ENCODE measurements around the gene GALNT17.

The GALNT17 gene

GRCh38 chr7:71761336-71761735 is 629.4 kb downstream of the GALNT17 start:
- Mint-ChIP-seq H3K4me3 (no peak overlapping the region), H3K4me1 (no peaks in the 10 kb centered on the region), H3K27me3 (no peaks in the 10 kb centered on the region), H3K27ac (no peak overlapping the region), H3K9me3 (peaks cover 15 to 25% of the 10 kb centered on the region in 2 donors)
- DNase-seq (no peak), ATAC-seq (no peak)

All from stimulated activated naive CD8-positive, alpha-beta T cell treated with anti-CD3 and anti-CD28 coated beads, Interleukin-15, amount 100 ng/mL, for 72 hours (primary cell).